GM23338 (cell line): ENCODE results near the gene RLF. TPM values are rescaled to one million over a fixed set of nuclear protein-coding genes. Genes with fewer than 3 reads are reported as not detected.

Source experiments
- CREB1 ChIP-seq: fragments of 250-450 bp; sonication (Bioruptor Pico); IDR thresholded peaks from 2 replicates; pipeline ENCODE4 v1.5.0; 2020; ENCODE audit warnings: low read depth, mild to moderate bottlenecking, moderate library complexity
- EZH2 ChIP-seq: fragments of 200-600 bp; sonication (generic); IDR thresholded peaks from one replicate; pipeline ENCODE4 v1.8.0; 2017; ENCODE audit warnings: antibody characterized with exemption, mild to moderate bottlenecking, low read depth; ENCODE audit not compliant: unreplicated experiment
- EZH2phosphoT487 ChIP-seq: fragments of 200-600 bp; sonication (generic); IDR thresholded peaks from one replicate; pipeline ENCODE4 v1.8.1; 2018; ENCODE audit warnings: antibody characterized with exemption; ENCODE audit not compliant: unreplicated experiment
- JUNB ChIP-seq: IDR thresholded peaks from one replicate; pipeline ENCODE4 v1.6.1; 2016; ENCODE audit warnings: antibody characterized with exemption; ENCODE audit not compliant: unreplicated experiment
- POLR2AphosphoS5 ChIP-seq: IDR thresholded peaks from 2 replicates; pipeline ENCODE4 v1.6.1; 2016; ENCODE audit warnings: antibody characterized with exemption, low read depth
- REST ChIP-seq: IDR thresholded peaks from one replicate; pipeline ENCODE4 v1.6.1; 2018; ENCODE audit warnings: antibody characterized with exemption; ENCODE audit not compliant: unreplicated experiment
- STAT1 ChIP-seq: IDR thresholded peaks from one replicate; pipeline ENCODE4 v1.6.1; 2016; ENCODE audit warnings: antibody characterized with exemption; ENCODE audit not compliant: unreplicated experiment
- ZNF331 ChIP-seq: fragments of 250-450 bp; sonication (Bioruptor Pico); IDR thresholded peaks from 2 replicates; pipeline ENCODE4 v1.5.0; 2020; ENCODE audit warnings: low read depth, mild to moderate bottlenecking, moderate library complexity
- ZNF462 ChIP-seq: fragments of 250-450 bp; sonication (Bioruptor Pico); IDR thresholded peaks from 2 replicates; pipeline ENCODE4 v1.5.0; 2020; ENCODE audit warnings: mild to moderate bottlenecking, moderate library complexity
- polyA plus RNA-seq: library from polyadenylated mRNA; unstranded; fragments of >200 nt; fragmentation: Nextera tagmentation; extraction: Ambion mirVana; gene quantifications from 2 replicates; pipeline ENCODE4 v1.2.1, GENCODE V29; 2016
- total RNA-seq: library from RNA; depleted of rRNA; stranded (reverse); fragments of >200 nt; shearing (Covaris generic); gene quantifications from 2 replicates; pipeline ENCODE4 v1.2.3, GENCODE V29; 2014

Gene RLF
- total and polyA plus RNA-seq, 2 experiments from 2014 or later: 6.6 to 21.1 TPM

- TF ChIP-seq REST (no peak), EZH2phosphoT487 (no peak), JUNB (no peak), EZH2 (no peak), ZNF331 (CRISPR knock-in tag) (no peak), STAT1 (no peak), POLR2AphosphoS5 (no peak), ZNF462 (no peak), CREB1 (CRISPR knock-in tag) (no peak)
Measured at GRCh38 chr1:40221977-40222772, 61.0 kb downstream of the RLF start (continued).
